Measurements from ENCODE around the gene CAMKV. TPM values are rescaled to one million over a fixed set of nuclear protein-coding genes. Genes with fewer than 3 reads are reported as not detected.

Gene CAMKV
- total RNA-seq = not detected in 2 replicates

GRCh38 chr3:49869525-49870126 is at the start of gene CAMKV:
CAMKV (minus strand) TSS chr3:49869906; CDS start chr3:49862388, 7,518 bp downstream.

GRCh38 chr3:49903451-49904424 is 34.0 kb upstream of the CAMKV start, which contains the start of gene MST1R:
MST1R (minus strand) TSS chr3:49903873; CDS start chr3:49903609, 264 bp downstream.

GRCh38 chr3:49856181-49857005 is 13.3 kb downstream of the CAMKV start, which contains the start of gene TRAIP:
TRAIP (minus strand) TSS chr3:49856564; CDS start chr3:49856453, 111 bp downstream.

GRCh38 chr3:49813497-49814174 is 56.1 kb downstream of the CAMKV start, which contains the start of gene UBA7:
UBA7 (minus strand) TSS chr3:49813953; CDS start chr3:49813787, 166 bp downstream.

Other genes starting within 250 kb of the CAMKV start
- 91.8 and 125 TPM in 2 replicates for gene APEH, start 195.6 kb downstream of the CAMKV start, total RNA-seq
- gene MST1, start 180.4 kb downstream of the CAMKV start, total RNA-seq = 0.97 and 2.7 TPM in 2 replicates
- 20.8 and 22.7 TPM in 2 replicates for gene RNF123, start 180.3 kb downstream of the CAMKV start, total RNA-seq
- 0.32 TPM in 1 of 2 replicates, not detected in the other for gene AMIGO3, start 150.2 kb downstream of the CAMKV start, total RNA-seq
- gene GMPPB, start 146.0 kb downstream of the CAMKV start, total RNA-seq = 51.2 and 56.5 TPM in 2 replicates
- 32.5 and 56.5 TPM in 2 replicates for gene IP6K1, start 83.4 kb downstream of the CAMKV start, total RNA-seq
- gene CDHR4, start 70.0 kb downstream of the CAMKV start, total RNA-seq = not detected in 2 replicates
- gene INKA1, start 66.6 kb downstream of the CAMKV start, total RNA-seq = 14.3 and 16.1 TPM in 2 replicates
- 18.2 and 69.8 TPM in 2 replicates for gene UBA7, start 56.0 kb downstream of the CAMKV start, total RNA-seq
- 4.9 and 5.2 TPM in 2 replicates for gene TRAIP, start 13.3 kb downstream of the CAMKV start, total RNA-seq
- gene MST1R, start 34.0 kb upstream of the CAMKV start, total RNA-seq = 0.30 and 0.97 TPM in 2 replicates
- 14.3 and 20.5 TPM in 2 replicates for gene MON1A, start 59.9 kb upstream of the CAMKV start, total RNA-seq
- gene RBM6, start 70.2 kb upstream of the CAMKV start, total RNA-seq = 38.3 and 50.2 TPM in 2 replicates
- gene RBM5, start 219.0 kb upstream of the CAMKV start, total RNA-seq = 93.9 and 114 TPM in 2 replicates